Fibroblast of pulmonary artery (primary cell): ENCODE measurements around the gene GCFC2.
"Not testable (repeated sequence)": the region's sequence is repeated elsewhere in the genome, so short reads cannot be mapped to it uniquely, and the experiment has no call there.

Experiments used
- DNase-seq: peaks from one replicate; pipeline ENCODE4 v3.0.0-alpha.2; 2010; ENCODE audit warnings: low read depth
- H3K4me3 ChIP-seq: replicated peaks from 2 replicates; pipeline ENCODE4 v1.5.1; 2011; ENCODE audit warnings: low read depth, mild to moderate bottlenecking, control low read depth, low read length, moderate library complexity
- CTCF ChIP-seq: IDR thresholded peaks from 2 replicates; pipeline ENCODE4 v1.5.1; 2011; ENCODE audit warnings: mild to moderate bottlenecking, control low read depth, low read length, inconsistent platforms; ENCODE audit errors: missing control alignments

Gene GCFC2

GRCh38 chr2:75688196-75688595 lies 22.5 kb downstream of the GCFC2 start:
- no peak for TF ChIP-seq CTCF
- H3K4me3 ChIP-seq: no peak overlapping the region
- DNase-seq: no peak

- not testable (repeated sequence) for H3K4me3 ChIP-seq, DNase-seq
These were observed 27.3 kb downstream of the GCFC2 start for GRCh38 chr2:75683430-75683829.

GRCh38 chr2:75680402-75680801 lies 30.3 kb downstream of the GCFC2 start:
- DNase-seq: no peak
- TF ChIP-seq CTCF: no peak
- H3K4me3 ChIP-seq: no peak overlapping the region

GRCh38 chr2:75679556-75679955 lies 31.2 kb downstream of the GCFC2 start:
- H3K4me3 ChIP-seq: no peak overlapping the region
- DNase-seq: no peak
- TF ChIP-seq CTCF: no peak

GRCh38 chr2:75676464-75676863 lies 34.3 kb downstream of the GCFC2 start:
- TF ChIP-seq CTCF: no peak
- DNase-seq: no peak

GRCh38 chr2:75675908-75676307 lies 34.8 kb downstream of the GCFC2 start:
- TF ChIP-seq CTCF: no peak
- no peak for DNase-seq
- H3K4me3 ChIP-seq: no peak overlapping the region

More at GRCh38 chr2:75676464-75676863, 34.3 kb downstream of the GCFC2 start:
- no peak overlapping the region for H3K4me3 ChIP-seq

GRCh38 chr2:75675423-75675822 lies 35.3 kb downstream of the GCFC2 start:
- not testable (repeated sequence) for DNase-seq, H3K4me3 ChIP-seq

GRCh38 chr2:75667884-75668283 lies 42.8 kb downstream of the GCFC2 start:
- no peak for TF ChIP-seq CTCF
- DNase-seq: no peak
- no peak overlapping the region for H3K4me3 ChIP-seq
